SHP77 treated with DMSO at 0.1 percent for 48 hours (cell line): ENCODE measurements around the gene RTN3.
"Not testable (repeated sequence)": the region's sequence is repeated elsewhere in the genome, so short reads cannot be mapped to it uniquely, and the experiment has no call there.

Source experiments
- DNase-seq: peaks from one replicate; lab custom pipeline; 2025; lab: John Stamatoyannopoulos, UW

Gene RTN3

GRCh38 chr11:63682066-63683021 lies 1.0 kb downstream of the RTN3 start:
- DNase-seq = no peak

GRCh38 chr11:63683133-63683991 lies 2.1 kb downstream of the RTN3 start:
- DNase-seq = no peak

GRCh38 chr11:63685158-63685721 lies 3.9 kb downstream of the RTN3 start:
- DNase-seq = not testable (repeated sequence)

GRCh38 chr11:63686926-63687325 lies 5.6 kb downstream of the RTN3 start:
- DNase-seq = no peak

GRCh38 chr11:63687845-63688244 lies 6.5 kb downstream of the RTN3 start:
- no peak for DNase-seq

- no peak for DNase-seq
Observed at GRCh38 chr11:63694596-63694995, 13.3 kb downstream of the RTN3 start.

GRCh38 chr11:63698976-63699733 lies 17.9 kb downstream of the RTN3 start:
- DNase-seq = no peak

GRCh38 chr11:63699896-63700295 lies 18.6 kb downstream of the RTN3 start:
- DNase-seq = no peak

GRCh38 chr11:63705526-63705925 lies 24.2 kb downstream of the RTN3 start:
- no peak for DNase-seq

- DNase-seq = no peak
Observed at GRCh38 chr11:63708764-63709163, 27.5 kb downstream of the RTN3 start.

- no peak for DNase-seq
Observed at GRCh38 chr11:63709336-63709884, 28.1 kb downstream of the RTN3 start.

GRCh38 chr11:63710476-63711217 lies 29.3 kb downstream of the RTN3 start:
- no peak for DNase-seq

- no peak for DNase-seq
Observed at GRCh38 chr11:63711838-63712237, 30.5 kb downstream of the RTN3 start.

- no peak for DNase-seq
Observed at GRCh38 chr11:63713766-63714165, 32.5 kb downstream of the RTN3 start.

- DNase-seq = no peak
Observed at GRCh38 chr11:63716046-63716445, 34.7 kb downstream of the RTN3 start.

- no peak for DNase-seq
Observed at GRCh38 chr11:63719001-63719400, 37.7 kb downstream of the RTN3 start.

- DNase-seq = no peak
Observed at GRCh38 chr11:63719987-63720386, 38.7 kb downstream of the RTN3 start.

- no peak for DNase-seq
Observed at GRCh38 chr11:63720611-63721010, 39.3 kb downstream of the RTN3 start.

GRCh38 chr11:63729326-63729725 lies 48.0 kb downstream of the RTN3 start:
- no peak for DNase-seq

- no peak for DNase-seq
Observed at GRCh38 chr11:63736864-63737263, 55.6 kb downstream of the RTN3 start.

GRCh38 chr11:63737718-63738117 lies 56.4 kb downstream of the RTN3 start:
- DNase-seq = no peak
